OCI-LY1 (cell line): Measurements from ENCODE around the gene DCLK1.

ENCODE experiments used
- H2AFZ ChIP-seq: fragments of 200-600 bp; sonication (generic), shearing (Covaris generic); 2 replicates; pipeline ENCODE4 v1.6.0; 2014; ENCODE audit warnings: antibody characterized with exemption, mild to moderate bottlenecking, low read length
- H3F3A ChIP-seq: fragments of 200-600 bp; sonication (generic), shearing (Covaris generic); 2 replicates; pipeline ENCODE4 v1.6.0; 2014; ENCODE audit warnings: mild to moderate bottlenecking, antibody characterized with exemption, low read length, moderate library complexity; ENCODE audit not compliant: insufficient read depth
- H3K27ac ChIP-seq: fragments of 200-600 bp; sonication (generic); 2 replicates; pipeline ENCODE4 v1.5.1; 2014; ENCODE audit warnings: low read length, mixed run types, mild to moderate bottlenecking, low read depth; ENCODE audit not compliant: poor library complexity, severe bottlenecking
- H3K27me3 ChIP-seq: fragments of 200-600 bp; sonication (generic); 2 replicates; pipeline ENCODE4 v1.6.0; 2014; ENCODE audit warnings: antibody characterized with exemption, mild to moderate bottlenecking, low read length, moderate library complexity; ENCODE audit not compliant: insufficient read depth
- H3K36me3 ChIP-seq: fragments of 200-600 bp; sonication (generic); 2 replicates; pipeline ENCODE4 v1.6.1; 2014; ENCODE audit warnings: mild to moderate bottlenecking, antibody characterized with exemption, low read length, moderate library complexity, mixed read lengths; ENCODE audit not compliant: insufficient read depth
- H3K4me1 ChIP-seq: fragments of 200-600 bp; sonication (generic); 2 replicates; pipeline ENCODE4 v1.5.1; 2014; ENCODE audit warnings: mild to moderate bottlenecking, low read length, moderate library complexity; ENCODE audit not compliant: insufficient read depth, severe bottlenecking
- H3K4me2 ChIP-seq: fragments of 200-600 bp; sonication (generic), shearing (Covaris generic); 2 replicates; pipeline ENCODE4 v1.6.1; 2014; ENCODE audit warnings: low read length
- H3K4me3 ChIP-seq: fragments of 200-600 bp; sonication (generic); 2 replicates; pipeline ENCODE4 v1.5.1; 2014; ENCODE audit warnings: low read length, low read depth, mild to moderate bottlenecking, mixed read lengths; ENCODE audit not compliant: poor library complexity, severe bottlenecking
- H3K79me2 ChIP-seq: fragments of 200-600 bp; shearing (Covaris generic); 2 replicates; pipeline ENCODE4 v1.6.1; 2016; ENCODE audit warnings: mixed run types, low read length, mixed read lengths; ENCODE audit not compliant: insufficient read depth
- H3K9ac ChIP-seq: fragments of 200-600 bp; sonication (generic), shearing (Covaris generic); 2 replicates; pipeline ENCODE4 v1.6.1; 2014; ENCODE audit warnings: mild to moderate bottlenecking, low read length, mixed read lengths
- H3K9me2 ChIP-seq: fragments of 200-600 bp; sonication (generic), shearing (Covaris generic); 2 replicates; pipeline ENCODE4 v1.6.1; 2014; ENCODE audit warnings: low read depth, mild to moderate bottlenecking, low read length, mixed read lengths
- H3K9me3 ChIP-seq: fragments of 200-600 bp; shearing (Covaris generic); 2 replicates; pipeline ENCODE4 v1.6.1; 2014; ENCODE audit warnings: low read length, mixed read lengths
- H4K20me1 ChIP-seq: fragments of 200-600 bp; sonication (generic), shearing (Covaris generic); 2 replicates; pipeline ENCODE4 v1.6.0; 2016; ENCODE audit warnings: mild to moderate bottlenecking, low read length; ENCODE audit not compliant: insufficient read depth
- EZH2 ChIP-seq: fragments of 200-600 bp; sonication (generic), shearing (Covaris generic); IDR thresholded peaks from 2 replicates; pipeline ENCODE4 v1.8.0; 2017; ENCODE audit warnings: borderline replicate concordance, mixed run types, mild to moderate bottlenecking, antibody characterized with exemption, low read length, moderate library complexity, mixed read lengths
- TF ChIP-seq, protein P1 (sequence below): fragments of 200-600 bp; sonication (generic), shearing (Covaris generic); IDR thresholded peaks from 2 replicates; pipeline ENCODE4 v1.5.1; 2017; ENCODE audit warnings: mild to moderate bottlenecking, antibody characterized with exemption, low read length, moderate library complexity, mixed read lengths

The DCLK1 gene

GRCh38 chr13:35727881-35728280 is 403.3 kb downstream of the DCLK1 start:
- no peak overlapping the region for H3K9ac ChIP-seq
- H3K27ac ChIP-seq = no peak overlapping the region
- TF ChIP-seq, protein P1, sequence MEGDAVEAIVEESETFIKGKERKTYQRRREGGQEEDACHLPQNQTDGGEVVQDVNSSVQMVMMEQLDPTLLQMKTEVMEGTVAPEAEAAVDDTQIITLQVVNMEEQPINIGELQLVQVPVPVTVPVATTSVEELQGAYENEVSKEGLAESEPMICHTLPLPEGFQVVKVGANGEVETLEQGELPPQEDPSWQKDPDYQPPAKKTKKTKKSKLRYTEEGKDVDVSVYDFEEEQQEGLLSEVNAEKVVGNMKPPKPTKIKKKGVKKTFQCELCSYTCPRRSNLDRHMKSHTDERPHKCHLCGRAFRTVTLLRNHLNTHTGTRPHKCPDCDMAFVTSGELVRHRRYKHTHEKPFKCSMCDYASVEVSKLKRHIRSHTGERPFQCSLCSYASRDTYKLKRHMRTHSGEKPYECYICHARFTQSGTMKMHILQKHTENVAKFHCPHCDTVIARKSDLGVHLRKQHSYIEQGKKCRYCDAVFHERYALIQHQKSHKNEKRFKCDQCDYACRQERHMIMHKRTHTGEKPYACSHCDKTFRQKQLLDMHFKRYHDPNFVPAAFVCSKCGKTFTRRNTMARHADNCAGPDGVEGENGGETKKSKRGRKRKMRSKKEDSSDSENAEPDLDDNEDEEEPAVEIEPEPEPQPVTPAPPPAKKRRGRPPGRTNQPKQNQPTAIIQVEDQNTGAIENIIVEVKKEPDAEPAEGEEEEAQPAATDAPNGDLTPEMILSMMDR = no peak
- no peak for TF ChIP-seq EZH2
- H3K27me3 ChIP-seq = no peaks in the 10 kb centered on the region
- H2AFZ ChIP-seq = no peak overlapping the region
- H3K4me3 ChIP-seq = no peak overlapping the region
- no peaks in the 10 kb centered on the region for H3K9me3 ChIP-seq
- H4K20me1 ChIP-seq = no peaks in the 10 kb centered on the region
- H3K4me1 ChIP-seq = no peaks in the 10 kb centered on the region
- no peak overlapping the region for H3K4me2 ChIP-seq
- H3F3A ChIP-seq = no peaks in the 10 kb centered on the region
- no peaks in the 10 kb centered on the region for H3K36me3 ChIP-seq
- H3K9me2 ChIP-seq = no peaks in the 10 kb centered on the region
- H3K79me2 ChIP-seq = no peaks in the 10 kb centered on the region

DNA sequence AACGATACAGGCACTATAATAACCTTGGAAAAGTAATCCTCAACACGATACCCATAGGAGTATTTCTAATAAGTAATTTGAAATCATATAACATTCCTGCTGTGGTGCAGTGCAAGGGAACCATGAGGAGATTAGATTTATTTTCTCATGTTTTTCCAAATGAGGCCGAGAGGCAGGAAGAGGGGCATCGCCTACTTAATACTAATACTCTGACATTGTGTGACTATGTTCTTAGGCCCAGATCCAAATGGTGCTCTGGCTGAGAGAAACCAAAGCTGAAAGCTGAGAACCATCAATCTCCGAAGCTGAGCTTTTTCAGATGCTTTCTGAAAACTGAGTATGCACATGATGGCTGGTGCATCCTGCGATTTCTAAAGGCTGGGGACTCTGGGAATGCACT is 406.7 kb downstream of the DCLK1 start:
- Histone ChIP-seq H3K4me1 (no peaks in the 10 kb centered on the region), H3K9me3 (no peaks in the 10 kb centered on the region), H3K79me2 (no peaks in the 10 kb centered on the region), H2AFZ (no peak overlapping the region), H3K4me3 (no peak overlapping the region), H3K36me3 (no peaks in the 10 kb centered on the region), H3F3A (no peaks in the 10 kb centered on the region), H3K4me2 (no peak overlapping the region), H4K20me1 (no peaks in the 10 kb centered on the region), H3K9ac (no peak overlapping the region), H3K9me2 (no peaks in the 10 kb centered on the region), H3K27ac (no peak overlapping the region), H3K27me3 (no peaks in the 10 kb centered on the region)
- no peak for TF ChIP-seq EZH2
- TF ChIP-seq, protein P1 = no peak

- Histone ChIP-seq H3K79me2 (no peaks in the 10 kb centered on the region), H3K9me2 (no peaks in the 10 kb centered on the region), H2AFZ (no peak overlapping the region), H3K27ac (no peak overlapping the region), H3K36me3 (no peaks in the 10 kb centered on the region), H4K20me1 (no peaks in the 10 kb centered on the region), H3K27me3 (no peaks in the 10 kb centered on the region), H3K9ac (no peak overlapping the region), H3K4me1 (no peaks in the 10 kb centered on the region), H3F3A (no peaks in the 10 kb centered on the region), H3K4me2 (no peak overlapping the region), H3K9me3 (no peaks in the 10 kb centered on the region), H3K4me3 (no peak overlapping the region)
- TF ChIP-seq, protein P1 = no peak
- no peak for TF ChIP-seq EZH2
Observed at GRCh38 chr13:35723821-35724220, 407.4 kb downstream of the DCLK1 start.
